Suprapubic skin (tissue), 4 donors: ENCODE data around the gene P4HB.
A peak's percentile ranks its signal among the peaks of the same experiment; 100 is the strongest.

Experiments used
- EP300 ChIP-seq: sonication (generic); formaldehyde crosslinking; IDR thresholded peaks from one replicate; pipeline ENCODE4 v1.6.1; 2017; ENCODE audit warnings: antibody characterized with exemption
- POLR2A ChIP-seq, 2 donors: fragments of 450-650 bp; IDR thresholded peaks; one replicate each; pipeline ENCODE4 v1.6.1; 2017; ENCODE audit warnings: antibody characterized with exemption in 2 of 2, mild to moderate bottlenecking in 2 of 2, moderate library complexity in 2 of 2
- POLR2AphosphoS5 ChIP-seq, 3 donors: sonication (generic); formaldehyde crosslinking; IDR thresholded peaks; one replicate each; pipeline ENCODE4 v1.6.1; 2017; ENCODE audit warnings: antibody characterized with exemption in 3 of 3
- TF ChIP-seq, protein P1 (sequence below), 2 donors: fragments of 200-600 bp in 1 of 2; fragments of 450-650 bp in 1 of 2; sonication (generic) in 1 of 2; IDR thresholded peaks; one replicate each; pipeline ENCODE4 v1.5.1; 2016 to 2019; ENCODE audit warnings: antibody characterized with exemption in 2 of 2, mild to moderate bottlenecking in 1 of 2, moderate library complexity in 1 of 2

DNA sequence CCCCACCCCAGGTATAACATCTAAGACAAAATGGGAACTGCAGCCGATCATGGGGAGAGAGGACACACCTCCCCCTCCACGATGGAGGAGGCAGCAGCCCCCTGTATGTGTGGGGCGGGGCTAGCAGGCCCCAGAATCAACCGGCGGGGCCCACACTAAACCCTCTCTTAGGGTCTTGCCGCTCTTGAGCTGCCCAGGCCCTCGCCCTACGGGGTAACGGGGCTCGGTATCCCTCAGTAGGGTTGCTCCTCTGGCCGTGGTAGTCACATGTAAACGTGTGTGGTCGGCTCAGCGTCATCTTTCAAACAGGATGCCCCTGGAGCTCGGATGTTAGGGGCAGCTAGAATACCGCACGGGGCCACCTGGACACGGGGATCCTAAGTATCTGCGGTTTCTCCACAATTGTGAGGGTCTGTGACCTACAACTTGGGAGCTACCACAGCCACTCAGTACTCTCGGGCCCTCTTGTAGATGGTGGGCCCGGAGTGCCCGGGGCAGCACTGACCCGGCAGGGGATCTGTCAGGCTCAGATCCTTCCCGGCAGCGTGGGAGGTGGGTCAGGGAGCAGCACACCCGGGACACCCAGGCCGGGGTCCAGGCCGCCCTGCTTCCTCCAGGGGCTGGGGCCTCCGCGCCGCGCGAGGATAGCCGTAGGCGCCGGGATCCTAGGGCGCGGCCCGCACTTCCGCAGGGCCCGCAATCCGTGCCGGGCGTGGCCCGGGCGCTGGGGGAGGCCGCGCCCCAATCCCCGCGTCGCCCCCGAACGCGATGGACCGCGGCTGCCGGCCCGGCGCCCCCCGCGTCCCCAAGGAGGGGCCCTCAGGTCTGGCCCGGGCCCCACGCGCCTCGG is 10.0 kb upstream of the P4HB start:
- TF ChIP-seq, protein P1, sequence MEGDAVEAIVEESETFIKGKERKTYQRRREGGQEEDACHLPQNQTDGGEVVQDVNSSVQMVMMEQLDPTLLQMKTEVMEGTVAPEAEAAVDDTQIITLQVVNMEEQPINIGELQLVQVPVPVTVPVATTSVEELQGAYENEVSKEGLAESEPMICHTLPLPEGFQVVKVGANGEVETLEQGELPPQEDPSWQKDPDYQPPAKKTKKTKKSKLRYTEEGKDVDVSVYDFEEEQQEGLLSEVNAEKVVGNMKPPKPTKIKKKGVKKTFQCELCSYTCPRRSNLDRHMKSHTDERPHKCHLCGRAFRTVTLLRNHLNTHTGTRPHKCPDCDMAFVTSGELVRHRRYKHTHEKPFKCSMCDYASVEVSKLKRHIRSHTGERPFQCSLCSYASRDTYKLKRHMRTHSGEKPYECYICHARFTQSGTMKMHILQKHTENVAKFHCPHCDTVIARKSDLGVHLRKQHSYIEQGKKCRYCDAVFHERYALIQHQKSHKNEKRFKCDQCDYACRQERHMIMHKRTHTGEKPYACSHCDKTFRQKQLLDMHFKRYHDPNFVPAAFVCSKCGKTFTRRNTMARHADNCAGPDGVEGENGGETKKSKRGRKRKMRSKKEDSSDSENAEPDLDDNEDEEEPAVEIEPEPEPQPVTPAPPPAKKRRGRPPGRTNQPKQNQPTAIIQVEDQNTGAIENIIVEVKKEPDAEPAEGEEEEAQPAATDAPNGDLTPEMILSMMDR (IDR thresholded peaks at IDR 0.05), result no peak
- TF ChIP-seq POLR2A (IDR thresholded peaks at IDR 0.05) (no peak), EP300 (no peak), POLR2AphosphoS5 (IDR thresholded peaks at IDR 0.05) (peak in 1 of 3 donors; percentile 48)
